Ishikawa (cell line): Measurements from ENCODE around the gene ARMC9.

Experiments
- CEBPB ChIP-seq: IDR thresholded peaks from 2 replicates; pipeline ENCODE4 v1.6.1; 2012
- CREB1 ChIP-seq: IDR thresholded peaks from 2 replicates; pipeline ENCODE4 v1.6.1; 2012; ENCODE audit warnings: low read depth
- EGR1 ChIP-seq: IDR thresholded peaks from 2 replicates; pipeline ENCODE4 v1.6.1; 2012
- EP300 ChIP-seq: IDR thresholded peaks from 2 replicates; pipeline ENCODE4 v1.6.1; 2012; ENCODE audit warnings: borderline replicate concordance
- FOXM1 ChIP-seq: IDR thresholded peaks from 2 replicates; pipeline ENCODE4 v1.6.1; 2012; ENCODE audit warnings: low read depth, borderline replicate concordance
- MAX ChIP-seq: IDR thresholded peaks from 2 replicates; pipeline ENCODE4 v1.6.1; 2012
- NFIC ChIP-seq: IDR thresholded peaks from 2 replicates; pipeline ENCODE4 v1.6.1; 2012
- RAD21 ChIP-seq: IDR thresholded peaks from 2 replicates; pipeline ENCODE4 v1.6.1; 2012; ENCODE audit warnings: low read depth
- REST ChIP-seq: IDR thresholded peaks from 2 replicates; pipeline ENCODE4 v1.6.1; 2012; ENCODE audit warnings: low read depth, mild to moderate bottlenecking
- TAF1 ChIP-seq: IDR thresholded peaks from 2 replicates; pipeline ENCODE4 v1.6.1; 2012; ENCODE audit warnings: low read depth, mild to moderate bottlenecking
- TCF12 ChIP-seq: IDR thresholded peaks from 2 replicates; pipeline ENCODE4 v1.6.1; 2012; ENCODE audit warnings: low read depth
- TEAD4 ChIP-seq: IDR thresholded peaks from 2 replicates; pipeline ENCODE4 v1.6.1; 2012
- USF1 ChIP-seq: IDR thresholded peaks from 2 replicates; pipeline ENCODE4 v1.6.1; 2012
- YY1 ChIP-seq: IDR thresholded peaks from 2 replicates; pipeline ENCODE4 v1.6.1; 2012; ENCODE audit warnings: low read depth
- ZBTB7A ChIP-seq: IDR thresholded peaks from 2 replicates; pipeline ENCODE4 v1.6.1; 2012; ENCODE audit warnings: low read depth

The ARMC9 gene

GRCh38 chr2:231161252-231161839 lies 37.1 kb upstream of the ARMC9 start:
- TF ChIP-seq EP300, result no peak
- TF ChIP-seq FOXM1, result no peak
- TF ChIP-seq MAX, result no peak
- TF ChIP-seq USF1, result no peak
- no peak for TF ChIP-seq TCF12
- TF ChIP-seq RAD21, result no peak
- no peak for TF ChIP-seq REST
- no peak for TF ChIP-seq TEAD4
- no peak for TF ChIP-seq CREB1
- TF ChIP-seq NFIC, result no peak
- TF ChIP-seq YY1, result no peak
- no peak for TF ChIP-seq EGR1
- TF ChIP-seq TAF1, result no peak
- TF ChIP-seq ZBTB7A, result no peak
- no peak for TF ChIP-seq CEBPB

GRCh38 chr2:231161877-231162329 lies 36.5 kb upstream of the ARMC9 start:
- TF ChIP-seq FOXM1 (no peak), YY1 (no peak), EP300 (no peak), CEBPB (no peak), CREB1 (no peak), TAF1 (no peak), EGR1 (no peak), MAX (no peak), TCF12 (no peak), TEAD4 (no peak), USF1 (no peak), RAD21 (no peak), NFIC (no peak), REST (no peak), ZBTB7A (no peak)

GRCh38 chr2:231163011-231163410 lies 35.4 kb upstream of the ARMC9 start:
- TF ChIP-seq RAD21 (no peak), REST (no peak)

- TF ChIP-seq RAD21 (no peak), REST (no peak), TAF1 (no peak), ZBTB7A (no peak), USF1 (no peak), TEAD4 (no peak), EGR1 (no peak), YY1 (no peak), FOXM1 (no peak), CREB1 (no peak), EP300 (no peak), TCF12 (no peak)
These were observed 34.9 kb upstream of the ARMC9 start for GRCh38 chr2:231163414-231164095.
